ENCODE results near the gene TOX3. TPM values are rescaled to one million over a fixed set of nuclear protein-coding genes. Genes with fewer than 3 reads are reported as not detected.

The TOX3 gene
- total and polyA plus RNA-seq, 4 donors, result 1.6 to 5.3 (median 2.0) TPM

GRCh38 chr16:52572656-52573055 is 25.7 kb upstream of the TOX3 start:
- TF ChIP-seq CTCF (IDR thresholded peaks at IDR 0.05; ENCODE audit: control extremely low read depth, extremely low read depth), result no peak
- no peak overlapping the region for H3K4me3 ChIP-seq
- ATAC-seq (ENCODE audit: insufficient read depth, low FRiP score) (no peak), DNase-seq (no peak)
- H3K27me3 ChIP-seq (ENCODE audit: control insufficient read depth in 3 of 3, insufficient read depth in 3 of 3, low read length in 2 of 3), result no peaks in the 10 kb centered on the region
- H3K4me1 ChIP-seq (ENCODE audit: control insufficient read depth in 5 of 5, insufficient read depth in 5 of 5, low read length in 5 of 5), result peaks cover 0 to under 1% (median 0%) of the 10 kb centered on the region in 5 donors
- no peak overlapping the region for H3K27ac ChIP-seq (ENCODE audit: low read depth in 1 of 2, low read length in 1 of 2)
- no peaks in the 10 kb centered on the region for H3K9me3 ChIP-seq (ENCODE audit: control insufficient read depth in 4 of 4, insufficient read depth in 3 of 4, low read length in 3 of 4)
- WGBS, 2 donors, result 94 to 97% methylated on average over 1 of the region's 1 CpG
- H3K36me3 ChIP-seq (ENCODE audit: control insufficient read depth in 4 of 4, insufficient read depth in 4 of 4, low read length in 4 of 4), result no peaks in the 10 kb centered on the region
- H3K9ac ChIP-seq (ENCODE audit: insufficient read depth in 1 of 2, low read length in 2 of 2), result no peak overlapping the region

DNA sequence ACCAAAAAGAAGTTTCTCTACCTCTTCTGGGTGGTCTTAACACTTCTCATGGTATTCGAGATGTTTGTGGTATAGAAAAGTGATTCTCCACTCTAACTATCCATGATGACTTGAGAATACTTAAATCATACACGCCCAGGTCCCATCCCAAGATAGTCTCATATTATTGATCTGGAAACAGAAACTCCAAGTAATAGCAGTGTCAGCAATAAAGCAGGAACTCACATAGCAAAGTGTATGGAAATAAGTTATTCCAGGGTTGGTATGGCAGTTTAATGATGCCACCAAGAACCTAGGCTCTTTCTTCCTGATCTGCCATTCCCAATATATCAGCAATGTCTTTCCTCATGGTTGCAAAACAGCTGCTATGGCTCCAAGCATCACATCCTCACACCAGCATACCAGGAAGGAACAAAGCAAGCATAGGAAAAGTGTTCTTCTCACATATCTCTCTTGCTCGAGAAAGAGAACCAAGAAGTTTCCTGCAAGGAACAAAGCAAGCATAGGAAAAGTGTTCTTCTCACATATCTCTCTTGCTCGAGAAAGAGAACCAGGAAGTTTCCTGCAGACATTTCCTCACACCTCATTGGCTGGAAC is 23.6 kb upstream of the TOX3 start:
- ATAC-seq (ENCODE audit: insufficient read depth, low FRiP score), result no peak
- DNase-seq, result no peak
- Histone ChIP-seq H3K4me1 (ENCODE audit: control insufficient read depth in 5 of 5, insufficient read depth in 5 of 5, low read length in 5 of 5) (peaks cover 0 to 2% (median 0%) of the 10 kb centered on the region in 5 donors), H3K27ac (ENCODE audit: low read depth in 1 of 2, low read length in 1 of 2) (no peak overlapping the region), H3K36me3 (ENCODE audit: control insufficient read depth in 4 of 4, insufficient read depth in 4 of 4, low read length in 4 of 4) (no peaks in the 10 kb centered on the region), H3K4me3 (no peak overlapping the region), H3K9ac (ENCODE audit: insufficient read depth in 1 of 2, low read length in 2 of 2) (no peak overlapping the region), H3K27me3 (ENCODE audit: control insufficient read depth in 3 of 3, insufficient read depth in 3 of 3, low read length in 2 of 3) (no peaks in the 10 kb centered on the region), H3K9me3 (ENCODE audit: control insufficient read depth in 4 of 4, insufficient read depth in 3 of 4, low read length in 3 of 4) (no peaks in the 10 kb centered on the region)
- TF ChIP-seq CTCF (IDR thresholded peaks at IDR 0.05; ENCODE audit: control extremely low read depth, extremely low read depth), result no peak
- whole genome bisulfite sequencing, 2 donors, result 81 to 91% methylated on average over 4 of the region's 4 CpGs

GRCh38 chr16:52569701-52570100 is 22.8 kb upstream of the TOX3 start:
- Histone ChIP-seq H3K27me3 (ENCODE audit: control insufficient read depth in 3 of 3, insufficient read depth in 3 of 3, low read length in 2 of 3) (no peaks in the 10 kb centered on the region), H3K27ac (ENCODE audit: low read depth in 1 of 2, low read length in 1 of 2) (no peak overlapping the region), H3K36me3 (ENCODE audit: control insufficient read depth in 4 of 4, insufficient read depth in 4 of 4, low read length in 4 of 4) (no peaks in the 10 kb centered on the region), H3K9me3 (ENCODE audit: control insufficient read depth in 4 of 4, insufficient read depth in 3 of 4, low read length in 3 of 4) (no peaks in the 10 kb centered on the region), H3K4me1 (ENCODE audit: control insufficient read depth in 5 of 5, insufficient read depth in 5 of 5, low read length in 5 of 5) (peaks cover 0 to 2% (median 0%) of the 10 kb centered on the region in 5 donors), H3K9ac (ENCODE audit: insufficient read depth in 1 of 2, low read length in 2 of 2) (no peak overlapping the region), H3K4me3 (no peak overlapping the region)
- WGBS, 2 donors, result 84 to 85% methylated on average over 2 of the region's 2 CpGs
- no peak for DNase-seq
- no peak for ATAC-seq (ENCODE audit: insufficient read depth, low FRiP score)
- no peak for TF ChIP-seq CTCF (IDR thresholded peaks at IDR 0.05; ENCODE audit: control extremely low read depth, extremely low read depth)

Measured in lung (tissue), 12 donors.